GM18870 (cell line): ENCODE measurements around the gene UNKL.
"Not testable (repeated sequence)": the region's sequence is repeated elsewhere in the genome, so short reads cannot be mapped to it uniquely, and the experiment has no call there.

Experiments
- ATAC-seq: cut with Tn5 transposase; IDR thresholded peaks from one replicate; pipeline ENCODE4 v1.9.1; 2021; ENCODE audit warnings: moderate library complexity; ENCODE audit not compliant: unreplicated experiment

The UNKL gene

DNA sequence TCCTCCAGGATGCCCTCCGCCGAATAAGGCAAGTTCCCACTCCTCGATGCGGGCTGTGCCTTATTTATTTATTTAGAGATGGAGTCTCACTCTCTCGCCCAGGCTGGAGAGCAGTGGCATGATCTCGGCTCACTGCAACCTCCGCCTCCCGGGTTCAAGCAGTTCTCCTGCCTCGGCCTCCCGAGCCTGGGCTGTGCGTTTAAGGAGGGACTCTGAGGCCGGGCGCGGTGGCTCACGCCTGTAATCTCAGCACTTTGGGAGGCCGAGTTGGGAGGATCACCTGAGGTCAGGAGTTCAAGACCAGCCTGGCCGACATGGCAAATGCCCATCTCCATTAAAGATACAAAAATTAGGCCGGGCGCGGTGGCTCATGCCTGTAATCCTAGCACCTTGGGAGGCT, 86.4 kb downstream of the UNKL start:
- ATAC-seq: not testable (repeated sequence)

DNA sequence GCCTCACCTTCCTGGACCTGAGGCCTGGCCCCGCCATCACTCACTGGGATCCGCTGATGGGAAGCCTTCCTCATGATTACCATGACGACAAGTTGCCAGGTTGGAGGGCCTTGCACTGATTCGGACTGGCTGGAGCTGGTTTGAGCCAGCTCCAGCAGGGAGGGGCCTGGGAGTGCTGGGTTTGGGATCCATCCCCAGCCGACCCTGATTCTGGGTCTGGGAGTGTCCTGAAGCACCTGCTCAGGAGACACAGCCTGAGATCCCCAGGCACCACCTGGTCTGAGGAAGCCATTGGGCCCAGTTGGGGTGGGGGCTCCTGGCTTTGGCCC, 86.9 kb downstream of the UNKL start:
- ATAC-seq: no peak

DNA sequence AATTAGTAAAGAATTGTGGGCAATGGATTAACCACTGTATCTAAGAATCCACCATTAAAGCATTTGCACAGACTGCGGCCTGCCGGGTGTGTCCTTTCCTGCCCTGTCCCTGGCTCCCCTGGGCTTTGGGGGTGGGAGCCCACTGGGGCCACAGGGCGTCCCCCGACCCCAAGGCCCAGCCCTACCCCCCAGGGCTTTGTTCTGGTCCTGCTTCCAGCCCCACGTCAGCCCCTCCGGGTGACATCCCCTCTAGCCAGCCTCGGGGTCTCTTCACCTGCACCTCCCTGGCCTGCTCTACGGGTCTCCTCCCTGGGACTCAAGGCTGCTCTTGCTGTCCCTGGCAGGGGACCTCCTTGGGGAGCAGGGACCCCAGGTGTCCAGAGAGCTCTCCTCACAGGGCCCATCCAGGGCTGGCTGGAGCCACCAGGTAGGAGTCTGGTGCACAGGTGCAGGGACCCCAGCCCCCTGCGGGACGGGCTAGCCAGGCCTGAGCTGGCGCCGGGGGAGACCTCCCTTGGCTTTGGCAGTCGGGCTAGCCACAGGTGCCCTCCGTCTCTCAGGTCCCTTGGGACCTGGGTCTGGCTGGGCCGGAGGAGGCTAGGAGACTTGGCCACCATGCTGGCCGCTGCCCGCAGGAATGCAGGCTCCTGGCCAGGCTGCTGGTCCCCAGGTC, 87.4 kb downstream of the UNKL start:
- no peak for ATAC-seq

DNA sequence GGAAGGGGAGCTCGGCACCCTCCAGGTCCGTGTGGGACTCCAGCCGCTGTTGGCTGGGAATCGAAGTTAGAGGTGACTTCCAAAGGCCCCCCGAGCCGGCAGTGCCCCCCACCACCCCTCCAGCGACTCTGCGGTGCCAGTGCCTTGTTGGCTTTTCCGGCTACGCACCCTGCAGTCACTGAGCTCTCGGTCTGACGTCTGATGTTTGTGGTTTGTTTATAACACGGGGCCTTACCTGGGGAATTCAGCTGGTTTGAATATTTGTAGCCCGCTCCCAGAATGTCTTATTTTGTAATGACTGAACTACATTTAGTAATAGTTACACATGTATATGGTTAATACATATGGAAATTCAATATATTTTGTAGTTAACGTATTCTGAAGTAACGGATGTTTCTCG, 88.1 kb downstream of the UNKL start:
- no peak for ATAC-seq

DNA sequence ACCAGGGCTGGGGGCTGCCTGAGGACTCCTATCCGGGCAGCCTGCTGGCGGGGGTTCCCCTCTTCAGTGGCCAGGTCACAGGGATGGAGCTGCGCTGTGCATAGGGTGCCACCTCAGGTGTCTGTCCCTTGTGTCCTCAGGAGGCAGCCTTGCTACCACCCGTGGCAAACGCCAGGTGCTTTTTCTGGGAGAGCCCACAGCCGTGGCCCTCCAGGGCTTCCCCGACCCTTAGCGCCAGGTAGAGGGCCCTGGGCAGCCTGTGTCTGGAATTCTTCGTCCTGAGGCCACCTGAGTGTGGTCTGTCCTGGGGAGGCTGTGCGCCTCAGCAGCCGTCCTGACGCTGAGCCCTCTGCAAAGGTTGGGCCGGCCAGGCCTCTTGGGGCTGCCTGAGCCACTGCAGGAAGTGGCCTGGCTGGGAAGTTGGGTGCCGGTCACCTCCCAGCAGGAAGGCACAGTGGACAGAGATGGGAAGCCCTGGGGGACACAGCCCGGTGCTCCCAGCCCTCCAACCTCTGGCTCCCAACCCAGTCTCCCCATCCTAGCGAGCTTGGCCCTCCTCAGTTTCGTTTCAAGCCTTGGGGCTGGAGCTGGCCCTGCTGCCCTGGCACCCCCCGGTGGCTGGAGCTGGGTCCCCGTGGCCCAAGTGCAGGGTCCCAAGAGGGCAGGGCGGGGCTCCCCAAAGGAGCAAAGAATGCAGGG, 88.7 kb downstream of the UNKL start:
- ATAC-seq: no peak

DNA sequence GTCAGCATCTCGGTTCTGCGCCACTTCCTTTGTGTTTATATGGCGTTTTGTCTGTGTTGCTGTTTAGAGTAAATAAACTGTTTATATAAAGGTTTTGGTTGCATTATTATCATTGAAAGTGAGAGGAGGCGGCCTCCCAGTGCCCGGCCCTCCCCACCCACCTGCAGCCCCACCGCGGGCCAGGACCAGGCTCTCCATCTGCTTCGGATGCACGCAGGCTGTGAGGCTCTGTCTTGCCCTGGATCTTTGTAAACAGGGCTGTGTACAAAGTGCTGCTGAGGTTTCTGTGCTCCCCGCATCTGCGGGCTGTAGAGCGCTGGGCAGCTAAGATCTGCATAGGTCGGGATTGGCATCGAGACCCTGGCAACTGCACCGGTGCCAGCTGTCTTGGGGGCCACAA, 89.2 kb downstream of the UNKL start:
- ATAC-seq: no peak

DNA sequence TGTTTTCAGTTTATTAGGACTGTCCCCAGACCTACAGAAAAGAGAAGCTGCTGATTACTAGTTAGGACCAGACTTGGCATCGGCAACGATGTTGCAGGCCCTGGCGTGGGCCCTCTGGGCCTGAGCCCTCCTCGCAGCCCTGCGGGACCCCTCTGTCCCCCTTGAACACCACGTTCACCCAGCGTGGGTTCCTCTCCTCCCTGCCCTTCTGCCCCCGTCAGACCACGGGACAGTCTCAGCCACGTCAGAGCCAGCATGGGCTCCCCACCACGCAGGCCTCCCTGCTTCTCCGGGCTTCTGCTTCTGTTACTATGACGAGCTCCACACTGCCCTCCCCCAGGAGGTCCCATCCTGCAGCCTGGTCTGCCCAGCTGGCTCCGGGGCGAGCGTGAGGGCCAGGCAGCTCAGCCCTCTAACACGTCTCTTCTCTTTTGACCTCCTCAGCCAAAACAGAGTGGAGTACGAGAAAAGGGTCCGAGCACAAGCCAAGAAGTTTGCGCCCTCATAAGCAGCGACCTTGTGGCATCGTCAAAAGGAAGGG, 90.1 kb downstream of the UNKL start:
- ATAC-seq: no peak

DNA sequence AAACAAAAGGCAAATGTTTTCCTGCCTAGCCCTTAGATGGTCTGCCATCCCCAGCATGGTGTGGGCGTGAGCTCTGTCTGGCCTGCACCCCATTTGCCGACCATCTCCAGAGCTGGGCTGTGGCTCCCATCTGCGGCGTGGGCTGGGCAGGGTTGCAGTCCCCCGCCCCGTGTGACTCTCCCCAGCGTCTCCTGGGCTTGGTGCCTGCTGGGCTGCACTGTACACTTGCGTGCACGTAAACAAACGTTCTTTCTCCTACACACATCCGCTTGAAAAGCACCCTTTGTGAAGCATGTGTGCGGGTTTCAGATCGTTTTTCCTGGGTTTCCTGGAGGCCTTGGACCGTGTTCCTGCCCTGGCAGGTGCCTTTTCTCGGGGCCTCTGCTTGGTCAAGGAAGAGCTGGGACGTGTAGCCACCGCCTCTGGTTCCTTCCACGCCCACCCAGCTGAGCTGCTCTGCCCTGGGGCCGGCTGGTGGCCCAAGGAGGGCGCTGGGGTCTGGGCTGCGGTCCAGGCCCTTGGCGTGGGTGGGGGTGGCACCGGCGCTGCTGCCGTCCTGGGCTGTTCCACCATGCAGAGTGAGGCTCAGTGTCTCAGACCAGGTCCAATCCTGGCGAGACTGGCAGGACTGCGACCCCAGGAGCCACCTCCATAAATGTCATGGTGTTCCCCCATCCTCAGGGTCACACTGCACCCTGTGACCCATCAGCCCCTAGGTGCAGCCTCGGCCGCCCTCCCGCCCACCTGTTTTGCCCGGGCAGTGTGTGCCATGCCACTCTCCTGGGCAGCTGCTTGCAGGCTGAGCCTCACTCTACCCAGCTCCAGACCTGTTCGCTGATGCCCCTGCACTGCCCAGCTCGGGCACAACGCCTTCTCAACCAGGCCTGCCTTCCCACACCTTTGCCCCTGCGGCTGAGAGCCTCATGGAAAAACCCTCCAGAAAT, 90.9 kb downstream of the UNKL start:
- no peak for ATAC-seq

DNA sequence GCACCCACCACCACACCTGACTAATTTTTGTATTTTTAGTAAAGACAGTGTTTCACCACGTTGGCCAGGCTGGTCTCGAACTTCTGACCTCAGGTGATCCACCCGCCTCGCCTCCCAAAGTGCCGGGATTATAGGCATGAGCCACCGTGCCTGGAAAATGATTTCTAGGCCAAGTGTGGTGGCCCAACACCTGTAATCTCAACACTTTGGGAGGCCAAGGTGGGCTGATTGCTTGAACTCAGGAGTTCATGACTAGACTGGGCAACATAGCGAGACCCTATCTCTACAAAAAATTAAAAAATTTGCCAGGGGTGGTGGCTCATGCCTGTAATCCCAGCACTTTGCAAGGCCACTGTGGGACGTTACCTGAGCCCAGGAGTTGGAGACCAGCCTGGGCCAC, 92.1 kb downstream of the UNKL start:
- no peak for ATAC-seq

DNA sequence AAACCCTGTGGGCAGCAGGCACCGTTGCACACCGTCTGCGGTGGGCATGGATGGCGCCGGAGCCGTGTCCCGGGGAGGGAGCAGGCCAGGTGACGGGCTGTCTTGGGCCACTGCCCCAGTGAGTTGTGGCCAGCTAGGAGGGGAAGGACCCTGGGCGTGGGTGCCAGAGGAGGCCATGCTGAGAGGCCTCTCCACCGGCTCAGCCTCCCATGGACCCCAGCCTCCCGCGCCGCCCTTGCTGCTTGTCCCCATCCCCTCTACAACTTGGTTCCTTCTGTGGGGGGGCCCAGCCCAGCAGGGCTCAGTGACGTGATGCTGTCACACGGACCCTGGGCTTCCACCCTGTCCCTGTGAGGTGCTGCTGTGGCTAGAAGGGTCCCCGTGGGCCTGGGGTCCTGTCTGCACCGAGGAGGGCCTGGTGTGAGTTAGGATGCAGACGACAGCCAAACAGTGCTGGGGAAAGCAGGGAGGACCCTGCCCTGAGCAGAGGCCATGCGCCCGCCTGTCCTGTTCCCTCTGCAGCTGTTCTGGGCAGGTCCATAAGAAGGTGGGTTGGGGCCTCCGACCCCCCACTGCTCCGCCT, 93.8 kb downstream of the UNKL start:
- ATAC-seq: no peak

DNA sequence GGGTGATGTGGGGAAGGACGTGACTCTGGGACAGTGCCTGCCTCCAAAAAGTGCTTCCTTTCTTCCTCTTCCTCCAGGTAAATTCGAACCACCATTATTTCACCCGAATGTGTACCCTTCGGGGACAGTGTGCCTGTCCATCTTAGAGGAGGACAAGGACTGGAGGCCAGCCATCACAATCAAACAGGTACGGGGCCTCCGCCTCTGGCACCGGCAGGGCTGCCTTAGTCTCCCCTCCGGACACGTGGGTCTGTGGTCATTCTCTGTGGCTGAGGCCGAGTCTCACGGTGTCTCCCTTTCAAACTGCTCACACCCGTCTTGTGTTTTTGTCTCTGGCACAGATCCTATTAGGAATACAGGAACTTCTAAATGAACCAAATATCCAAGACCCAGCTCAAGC, 94.4 kb downstream of the UNKL start:
- no peak for ATAC-seq

DNA sequence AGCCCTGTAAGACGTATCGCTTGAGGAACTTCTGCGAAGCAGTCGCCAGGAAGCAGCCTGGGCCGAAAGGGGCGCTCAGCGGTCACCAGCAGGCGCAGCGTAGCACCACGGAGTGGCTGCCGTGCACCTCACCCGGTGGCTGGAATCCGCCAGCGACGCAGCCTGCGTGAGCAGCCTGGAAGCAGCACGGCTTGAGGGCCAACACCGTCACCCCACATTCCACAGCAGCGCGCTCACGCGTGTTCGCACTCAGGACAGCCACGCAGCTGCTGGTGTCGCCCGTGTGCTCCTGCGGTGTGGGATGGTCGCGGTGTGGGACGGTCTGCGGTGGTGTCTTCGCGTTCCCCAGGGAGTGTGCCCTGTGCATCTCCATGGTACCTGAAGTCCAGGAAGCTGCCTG, 95.5 kb downstream of the UNKL start:
- no peak for ATAC-seq

DNA sequence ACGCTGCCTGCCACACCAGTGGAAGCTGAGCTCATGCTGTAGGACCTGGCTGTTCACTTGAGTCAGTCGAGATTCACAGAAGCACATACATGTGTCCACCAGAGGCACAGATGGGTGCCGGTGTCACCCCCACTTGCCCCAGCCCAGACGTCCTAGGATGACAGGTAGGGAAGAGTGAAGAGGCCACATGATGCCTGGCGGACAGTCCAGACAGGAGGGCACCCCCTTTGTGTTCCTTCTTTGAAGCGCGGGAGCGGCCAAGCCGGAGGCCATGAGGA, 96.3 kb downstream of the UNKL start:
- no peak for ATAC-seq

DNA sequence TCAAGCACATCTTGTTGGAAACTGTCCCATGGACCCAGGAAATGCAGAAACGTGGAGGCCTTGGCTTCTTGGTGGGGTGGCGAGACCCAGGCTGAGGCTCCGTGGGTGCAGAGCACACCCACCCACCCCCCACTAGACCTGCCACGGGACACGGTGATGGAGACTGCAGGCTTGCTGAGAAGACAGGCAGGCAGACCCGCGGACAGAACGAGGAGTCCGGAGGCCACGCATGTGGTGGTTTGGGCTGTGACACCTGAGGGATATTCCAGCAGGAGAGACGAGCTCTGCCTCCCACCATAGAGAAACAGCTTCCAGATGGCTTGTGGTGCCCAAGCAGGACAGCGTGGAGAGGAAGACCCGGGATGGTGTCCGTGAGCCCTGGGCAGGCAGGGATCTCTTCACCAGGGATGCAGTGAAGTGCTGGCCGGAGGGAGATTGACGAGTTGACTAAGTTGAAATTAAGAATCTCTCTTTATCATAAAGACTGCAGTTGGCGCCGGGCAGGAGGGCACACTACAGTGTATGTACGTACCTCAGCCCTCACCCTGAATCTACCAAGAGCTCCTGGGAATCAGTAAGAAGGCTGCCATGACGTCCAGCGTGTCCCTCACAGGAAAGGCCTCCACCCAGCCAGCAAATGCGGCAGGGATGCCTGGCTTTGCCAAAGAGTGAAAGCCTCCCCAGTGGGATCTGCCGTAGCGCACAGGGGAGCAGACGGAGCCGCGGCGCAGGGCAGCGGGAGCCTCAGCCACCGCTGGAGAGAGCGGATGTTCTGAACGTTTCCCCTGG, 96.8 kb downstream of the UNKL start:
- no peak for ATAC-seq

DNA sequence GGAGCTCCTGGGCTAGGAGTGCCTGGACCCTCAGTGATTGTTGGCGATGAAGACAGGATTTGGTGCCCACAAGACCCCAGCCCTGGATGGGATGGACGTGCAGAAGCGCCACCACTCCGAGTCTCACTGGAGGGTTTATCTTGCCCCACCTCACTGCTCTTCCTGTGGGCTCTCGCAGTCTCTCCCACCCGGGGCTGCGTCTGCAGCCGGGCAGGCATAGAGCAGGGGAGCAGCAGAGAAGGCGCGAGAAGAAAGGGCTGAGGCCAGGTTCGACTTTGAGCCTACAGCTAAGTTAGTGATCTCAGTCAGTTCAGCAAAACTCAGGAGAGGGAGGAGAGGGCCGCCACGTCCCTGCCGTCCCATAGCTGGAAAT, 98.5 kb downstream of the UNKL start:
- ATAC-seq: no peak

DNA sequence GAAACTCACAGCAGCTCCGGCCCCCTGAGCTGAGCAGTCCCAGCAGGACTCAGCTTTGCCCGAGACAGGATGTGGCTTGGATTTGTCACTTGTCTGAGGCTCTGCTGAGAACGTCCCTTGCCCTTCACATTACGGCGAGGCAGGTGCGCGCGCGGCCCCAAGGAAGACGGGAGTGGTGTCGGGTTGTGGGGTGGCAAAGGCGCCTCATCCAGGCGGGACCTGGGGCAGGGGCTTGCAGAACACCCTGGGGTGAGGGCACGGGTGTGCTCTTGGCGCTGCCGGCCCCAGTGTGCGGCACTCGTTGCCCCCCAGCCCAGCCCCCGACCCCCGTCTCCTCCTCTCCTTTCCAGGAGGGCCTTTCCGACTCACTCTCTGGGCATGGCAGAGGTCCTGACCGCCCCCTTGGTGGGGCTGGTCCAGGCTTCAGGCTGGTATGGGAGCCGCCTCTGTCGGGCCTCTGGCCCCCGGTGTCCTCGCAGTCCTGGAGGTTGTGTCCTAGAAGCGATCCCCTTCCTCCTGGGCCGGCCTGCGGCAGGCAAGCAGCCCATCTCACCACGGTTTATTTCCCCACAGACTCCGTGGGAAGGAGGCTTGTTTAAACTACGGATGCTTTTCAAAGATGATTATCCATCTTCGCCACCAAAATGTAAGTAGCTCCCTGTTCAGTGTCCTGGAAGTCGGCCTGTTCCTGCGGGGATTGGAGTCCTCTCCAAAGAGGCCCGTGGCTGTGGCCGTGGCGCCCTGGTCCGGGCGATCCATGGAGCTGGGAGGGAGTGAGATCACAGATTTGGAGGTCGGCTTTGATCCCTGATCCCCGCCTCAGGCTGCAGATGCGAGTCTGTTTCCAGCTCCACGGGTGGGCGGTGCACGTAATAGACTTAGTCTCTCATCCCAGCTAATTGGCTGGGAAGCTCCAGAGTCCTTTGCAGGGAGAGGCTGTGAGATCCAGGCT, 99.1 kb downstream of the UNKL start:
- ATAC-seq: no peak

DNA sequence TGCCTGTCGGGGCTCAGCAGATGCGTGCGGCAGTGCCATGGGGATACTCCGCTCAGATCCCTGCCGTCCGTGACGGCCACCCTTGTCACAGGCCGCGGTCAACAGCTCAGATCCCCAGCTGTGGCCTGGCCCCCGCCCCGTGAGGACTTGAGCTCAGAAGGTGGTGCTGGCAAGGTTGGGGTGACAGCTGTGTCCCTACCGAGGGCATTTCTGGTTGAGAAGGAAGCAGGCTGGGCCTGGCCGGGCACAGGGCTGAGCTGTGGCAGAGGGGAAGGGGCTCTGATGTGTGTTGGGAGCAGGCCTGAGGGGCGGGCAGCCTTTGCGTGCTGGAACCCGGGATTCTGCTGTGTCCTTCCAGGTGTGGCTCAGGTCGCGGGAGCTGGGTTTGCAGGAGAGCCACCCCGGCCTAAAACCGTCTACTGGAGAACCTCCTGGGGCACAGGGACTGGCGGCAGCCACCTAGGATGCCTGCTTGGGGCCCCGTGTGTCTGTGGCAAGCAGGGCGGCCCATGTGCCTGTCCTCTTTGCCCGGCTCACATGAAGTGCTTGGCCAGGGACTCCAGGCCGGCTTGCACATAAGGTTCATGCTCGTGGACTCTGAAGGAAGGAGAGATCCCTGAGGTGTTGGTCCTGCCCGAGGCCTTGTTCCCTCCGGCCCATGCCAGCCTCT, 100.0 kb downstream of the UNKL start:
- no peak for ATAC-seq

DNA sequence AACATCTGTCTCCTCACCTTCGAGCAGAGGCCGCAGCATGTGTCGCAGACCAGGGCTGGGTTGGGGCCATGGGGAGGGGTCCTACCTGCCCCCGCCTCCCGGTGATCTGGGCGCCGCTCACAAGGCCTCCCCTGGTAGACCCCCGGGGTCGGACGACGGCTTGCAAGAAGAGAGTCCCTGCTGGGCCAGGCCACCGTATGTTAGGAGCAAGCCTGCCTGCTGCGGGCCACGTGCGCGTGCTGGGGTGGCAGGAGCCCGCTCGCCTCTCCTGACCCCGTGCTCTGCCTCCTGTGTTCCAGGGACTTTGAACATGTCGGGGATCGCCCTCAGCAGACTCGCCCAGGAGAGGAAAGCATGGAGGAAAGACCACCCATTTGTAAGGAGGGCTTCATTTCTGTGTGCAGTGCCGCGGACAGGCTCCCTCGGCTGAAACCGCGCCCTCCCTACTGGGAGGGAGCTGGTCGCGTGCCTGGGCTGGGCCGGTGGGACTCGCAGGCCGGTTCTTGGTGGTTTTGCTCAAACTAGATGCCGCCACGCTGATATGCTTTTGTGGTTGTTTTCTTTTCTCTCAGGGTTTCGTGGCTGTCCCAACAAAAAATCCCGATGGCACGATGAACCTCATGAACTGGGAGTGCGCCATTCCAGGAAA, 100.7 kb downstream of the UNKL start:
- ATAC-seq: no peak
